Stimulated activated CD8-positive, alpha-beta memory T cell treated with anti-CD3 and anti-CD28 coated beads, Interleukin-15, amount 100 ng/mL, for 4 hours (primary cell): ENCODE measurements around the gene MTHFSD.

Experiments
- DNase-seq, 2 donors: peaks; one replicate each; pipeline ENCODE4 v3.0.0-alpha.2; 2020; ENCODE audit warnings: low read depth in 2 of 2

Gene MTHFSD

GRCh38 chr16:86490859-86491639 is 64.0 kb downstream of the MTHFSD start:
- DNase-seq = no peak

- no peak for DNase-seq
Measured at GRCh38 chr16:86485746-86486145, 69.3 kb downstream of the MTHFSD start.

- no peak for DNase-seq
Measured at GRCh38 chr16:86484240-86484639, 70.8 kb downstream of the MTHFSD start.

GRCh38 chr16:86481607-86482006 is 73.4 kb downstream of the MTHFSD start:
- DNase-seq = no peak

- DNase-seq = no peak
Measured at GRCh38 chr16:86480444-86480843, 74.6 kb downstream of the MTHFSD start.
